Neural cell (in vitro differentiated cells): ENCODE data around the gene PRPF40A. TPM values are rescaled to one million over a fixed set of nuclear protein-coding genes. Genes with fewer than 3 reads are reported as not detected.

Source experiments
- H2AFZ ChIP-seq: fragments of 200-600, 300-800 bp; sonication (generic), shearing (Covaris generic); 2 replicates; pipeline ENCODE4 v1.6.0; 2014; ENCODE audit warnings: low read depth, mild to moderate bottlenecking, antibody characterized with exemption, low read length, moderate library complexity
- H3F3A ChIP-seq: fragments of 200-600 bp; shearing (Covaris generic); 2 replicates; pipeline ENCODE4 v1.6.1; 2016; ENCODE audit warnings: mild to moderate bottlenecking, moderate library complexity, mixed read lengths, antibody characterized with exemption, low read length; ENCODE audit not compliant: insufficient read depth, poor library complexity, severe bottlenecking
- H3K27ac ChIP-seq: fragments of 200-600, 300-800 bp; sonication (generic), shearing (Covaris generic); 2 replicates; pipeline ENCODE4 v1.5.1; 2014; ENCODE audit warnings: mild to moderate bottlenecking, low read length, moderate library complexity
- H3K27me3 ChIP-seq: fragments of 300-800, 200-600 bp; sonication (generic), shearing (Covaris generic); 2 replicates; pipeline ENCODE4 v1.6.0; 2014; ENCODE audit warnings: mild to moderate bottlenecking, low read depth, low read length, moderate library complexity; ENCODE audit not compliant: insufficient read depth
- H3K36me3 ChIP-seq: fragments of 300-800, 200-600 bp; sonication (generic), shearing (Covaris generic); 2 replicates; pipeline ENCODE4 v1.5.1; 2014; ENCODE audit warnings: mild to moderate bottlenecking, antibody characterized with exemption, low read length, moderate library complexity; ENCODE audit not compliant: insufficient read depth
- H3K4me2 ChIP-seq: fragments of 300-800, 200-600 bp; sonication (generic), shearing (Covaris generic); 2 replicates; pipeline ENCODE4 v1.6.0; 2014; ENCODE audit warnings: mild to moderate bottlenecking, low read length
- H3K4me3 ChIP-seq: fragments of 300-800, 200-600 bp; sonication (generic), shearing (Covaris generic); 2 replicates; pipeline ENCODE4 v1.5.1; 2014; ENCODE audit warnings: mild to moderate bottlenecking, low read length, moderate library complexity
- H3K79me2 ChIP-seq: fragments of 200-600 bp; shearing (Covaris generic); replicated peaks from 2 replicates; pipeline ENCODE4 v1.6.0; 2014; ENCODE audit warnings: mild to moderate bottlenecking, low read length, moderate library complexity; ENCODE audit not compliant: insufficient read depth
- H3K9ac ChIP-seq: fragments of 300-800, 200-600 bp; sonication (generic), shearing (Covaris generic); 2 replicates; pipeline ENCODE4 v1.6.1; 2016; ENCODE audit warnings: mild to moderate bottlenecking, low read length, mixed read lengths
- H3K9me2 ChIP-seq: fragments of 200-600 bp; shearing (Covaris generic); 2 replicates; pipeline ENCODE4 v1.6.1; 2016; ENCODE audit warnings: mild to moderate bottlenecking, low read length, mixed read lengths; ENCODE audit not compliant: insufficient read depth
- H3K9me3 ChIP-seq: fragments of 200-600, 300-800 bp; sonication (generic), shearing (Covaris generic); 2 replicates; pipeline ENCODE4 v1.6.1; 2016; ENCODE audit warnings: mild to moderate bottlenecking, mixed run types, low read length, moderate library complexity, mixed read lengths
- H4K20me1 ChIP-seq: fragments of 200-600 bp; shearing (Covaris generic); 2 replicates; pipeline ENCODE4 v1.6.1; 2016; ENCODE audit warnings: mild to moderate bottlenecking, mixed run types; ENCODE audit not compliant: insufficient read depth
- EP300 ChIP-seq: fragments of 450-650 bp; conservative IDR thresholded peaks from 2 replicates; pipeline ENCODE4 v1.6.1; 2014; ENCODE audit warnings: antibody characterized with exemption, mild to moderate bottlenecking, moderate library complexity; ENCODE audit not compliant: poor library complexity, severe bottlenecking
- EZH2 ChIP-seq: fragments of 200-600, 300-800 bp; shearing (Covaris generic), sonication (generic); IDR thresholded peaks from 2 replicates; pipeline ENCODE4 v1.6.1; 2014; ENCODE audit warnings: antibody characterized with exemption, low read length, borderline replicate concordance, mild to moderate bottlenecking; ENCODE audit not compliant: insufficient read depth, poor library complexity, severe bottlenecking
- MXI1 ChIP-seq: fragments of 450-650 bp; conservative IDR thresholded peaks from 2 replicates; pipeline ENCODE4 v1.6.1; 2014; ENCODE audit warnings: antibody characterized with exemption, mild to moderate bottlenecking; ENCODE audit not compliant: poor library complexity, severe bottlenecking
- POLR2AphosphoS5 ChIP-seq: IDR thresholded peaks from 2 replicates; pipeline ENCODE4 v1.6.1; 2012
- RAD21 ChIP-seq: fragments of 450-650 bp; conservative IDR thresholded peaks from 2 replicates; pipeline ENCODE4 v1.6.1; 2014; ENCODE audit warnings: antibody characterized with exemption, mild to moderate bottlenecking, moderate library complexity
- REST ChIP-seq: IDR thresholded peaks from 2 replicates; pipeline ENCODE4 v1.6.1; 2012; ENCODE audit warnings: borderline replicate concordance
- SMC3 ChIP-seq: fragments of 450-650 bp; conservative IDR thresholded peaks from 2 replicates; pipeline ENCODE4 v1.6.1; 2014; ENCODE audit warnings: antibody characterized with exemption, mild to moderate bottlenecking, moderate library complexity; ENCODE audit not compliant: poor library complexity
- TAF1 ChIP-seq: IDR thresholded peaks from 2 replicates; pipeline ENCODE4 v1.6.1; 2012; ENCODE audit warnings: low read depth
- polyA plus RNA-seq: library from polyadenylated mRNA; depleted of rRNA; stranded (reverse); fragments of >200 nt; gene quantifications from 2 replicates; pipeline ENCODE4 v1.2.3, GENCODE V29; 2014
- TF ChIP-seq, protein P1 (sequence below): fragments of 450-650 bp; IDR thresholded peaks from 2 replicates; pipeline ENCODE4 v1.5.1; 2014; ENCODE audit warnings: antibody characterized with exemption, mild to moderate bottlenecking, moderate library complexity; ENCODE audit not compliant: poor library complexity, severe bottlenecking

The PRPF40A gene
- polyA plus RNA-seq, 1 donor from 2014 or later: 105 TPM

GRCh38 chr2:152638056-152638455 is 79.2 kb downstream of the PRPF40A start:
- no peak overlapping the region for H3K4me3 ChIP-seq
- H3K79me2 ChIP-seq: no peaks in the 10 kb centered on the region
- peaks cover 12% of the 10 kb centered on the region for H3K36me3 ChIP-seq
- H2AFZ ChIP-seq: no peak overlapping the region
- H4K20me1 ChIP-seq: no peaks in the 10 kb centered on the region
- no peak overlapping the region for H3K9ac ChIP-seq
- no peak overlapping the region for H3K4me2 ChIP-seq
- no peak for TF ChIP-seq TAF1
- no peak for TF ChIP-seq EZH2
- no peak for TF ChIP-seq POLR2AphosphoS5
- TF ChIP-seq MXI1: no peak
- no peak for TF ChIP-seq SMC3
- TF ChIP-seq, protein P1, sequence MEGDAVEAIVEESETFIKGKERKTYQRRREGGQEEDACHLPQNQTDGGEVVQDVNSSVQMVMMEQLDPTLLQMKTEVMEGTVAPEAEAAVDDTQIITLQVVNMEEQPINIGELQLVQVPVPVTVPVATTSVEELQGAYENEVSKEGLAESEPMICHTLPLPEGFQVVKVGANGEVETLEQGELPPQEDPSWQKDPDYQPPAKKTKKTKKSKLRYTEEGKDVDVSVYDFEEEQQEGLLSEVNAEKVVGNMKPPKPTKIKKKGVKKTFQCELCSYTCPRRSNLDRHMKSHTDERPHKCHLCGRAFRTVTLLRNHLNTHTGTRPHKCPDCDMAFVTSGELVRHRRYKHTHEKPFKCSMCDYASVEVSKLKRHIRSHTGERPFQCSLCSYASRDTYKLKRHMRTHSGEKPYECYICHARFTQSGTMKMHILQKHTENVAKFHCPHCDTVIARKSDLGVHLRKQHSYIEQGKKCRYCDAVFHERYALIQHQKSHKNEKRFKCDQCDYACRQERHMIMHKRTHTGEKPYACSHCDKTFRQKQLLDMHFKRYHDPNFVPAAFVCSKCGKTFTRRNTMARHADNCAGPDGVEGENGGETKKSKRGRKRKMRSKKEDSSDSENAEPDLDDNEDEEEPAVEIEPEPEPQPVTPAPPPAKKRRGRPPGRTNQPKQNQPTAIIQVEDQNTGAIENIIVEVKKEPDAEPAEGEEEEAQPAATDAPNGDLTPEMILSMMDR: no peak
- no peak for TF ChIP-seq RAD21
- no peak for TF ChIP-seq REST
- no peak for TF ChIP-seq EP300
- H3F3A ChIP-seq: no peaks in the 10 kb centered on the region
- H3K9me2 ChIP-seq: no peaks in the 10 kb centered on the region
- H3K27me3 ChIP-seq: no peaks in the 10 kb centered on the region
- H3K27ac ChIP-seq: no peak overlapping the region
- H3K9me3 ChIP-seq: no peaks in the 10 kb centered on the region

- H3K4me2 ChIP-seq: no peak overlapping the region
- no peaks in the 10 kb centered on the region for H3K9me3 ChIP-seq
- H3K27ac ChIP-seq: no peak overlapping the region
- no peak overlapping the region for H3K9ac ChIP-seq
- H4K20me1 ChIP-seq: no peaks in the 10 kb centered on the region
- H3K4me3 ChIP-seq: no peak overlapping the region
- H3K79me2 ChIP-seq: no peaks in the 10 kb centered on the region
- H2AFZ ChIP-seq: no peak overlapping the region
- TF ChIP-seq SMC3: no peak
- TF ChIP-seq REST: no peak
- no peak for TF ChIP-seq POLR2AphosphoS5
- TF ChIP-seq MXI1: no peak
- TF ChIP-seq TAF1: no peak
- no peak for TF ChIP-seq RAD21
- no peak for TF ChIP-seq EZH2
- TF ChIP-seq EP300: no peak
- TF ChIP-seq, protein P1: no peak
- no peaks in the 10 kb centered on the region for H3F3A ChIP-seq
- H3K27me3 ChIP-seq: no peaks in the 10 kb centered on the region
- peaks cover 19% of the 10 kb centered on the region for H3K36me3 ChIP-seq
- no peaks in the 10 kb centered on the region for H3K9me2 ChIP-seq
These were observed 80.0 kb downstream of the PRPF40A start for GRCh38 chr2:152637251-152637650.
